Measurements from ENCODE around the gene DCTN4. TPM values are rescaled to one million over a fixed set of nuclear protein-coding genes. Genes with fewer than 3 reads are reported as not detected.

The DCTN4 gene
- total and polyA plus RNA-seq, 12 donors: 30.4 to 113 (median 84.3) TPM

- WGBS, 4 donors: 91 to 100% (median 98%) methylated on average over 1 of the region's 1 CpG
Measured at GRCh38 chr5:150785950-150786349, 27.1 kb upstream of the DCTN4 start.

GRCh38 chr5:150783422-150783928 lies 24.7 kb upstream of the DCTN4 start:
- 11 to 18% (median 15%) methylated on average over 5 to 7 of the region's 7 CpGs for WGBS, 4 donors
- DNase-seq: peak; percentile 61 to 84 (median 73)
- Histone ChIP-seq H3K27me3 (no peaks in the 10 kb centered on the region), H3K36me3 (replicated peaks in 1 of 2) (no peaks in the 10 kb centered on the region), H3K4me3 (peak overlapping the region in 1 of 4 donors; percentile 17), H3K27ac (peak overlapping the region; percentile 61 to 96 (median 85)), H3K9me3 (replicated peaks in 1 of 3) (no peaks in the 10 kb centered on the region), H3K4me1 (replicated peaks in 1 of 2) (peaks cover 36 to 80% of the 10 kb centered on the region in 2 donors)
- intact Hi-C loops (cut with DNase I): no loop called here
- TF ChIP-seq CTCF (IDR thresholded peaks at IDR 0.05) (no peak), POLR2A (IDR thresholded peaks at IDR 0.05) (peak in 1 of 2 donors; percentile 25)

More at GRCh38 chr5:150785950-150786349, 27.1 kb upstream of the DCTN4 start:
- TF ChIP-seq POLR2A (IDR thresholded peaks at IDR 0.05) (no peak), CTCF (IDR thresholded peaks at IDR 0.05) (no peak)
- Histone ChIP-seq H3K27ac (no peak overlapping the region), H3K36me3 (replicated peaks in 1 of 2) (no peaks in the 10 kb centered on the region), H3K27me3 (no peaks in the 10 kb centered on the region), H3K4me3 (no peak overlapping the region), H3K9me3 (replicated peaks in 1 of 3) (no peaks in the 10 kb centered on the region), H3K4me1 (replicated peaks in 1 of 2) (peaks cover 40 to 89% of the 10 kb centered on the region in 2 donors)
- intact Hi-C loops (cut with DNase I): no loop called here
- DNase-seq: no peak

GRCh38 chr5:150782850-150783249 lies 24.0 kb upstream of the DCTN4 start:
- H3K4me1 ChIP-seq (replicated peaks in 1 of 2): peaks cover 38 to 79% of the 10 kb centered on the region in 2 donors
- intact Hi-C loops (cut with DNase I): no loop called here

More at GRCh38 chr5:150782850-150783249, 24.0 kb upstream of the DCTN4 start:
- TF ChIP-seq CTCF (IDR thresholded peaks at IDR 0.05) (no peak), POLR2A (IDR thresholded peaks at IDR 0.05) (no peak)
- no peaks in the 10 kb centered on the region for H3K27me3 ChIP-seq
- peak overlapping the region; percentile 61 to 96 (median 85) for H3K27ac ChIP-seq
- 13 to 26% (median 16%) methylated on average over 3 of the region's 3 CpGs for WGBS, 4 donors
- peak overlapping the region in 1 of 4 donors; percentile 17 for H3K4me3 ChIP-seq
- no peaks in the 10 kb centered on the region for H3K36me3 ChIP-seq (replicated peaks in 1 of 2)
- H3K9me3 ChIP-seq (replicated peaks in 1 of 3): no peaks in the 10 kb centered on the region
- DNase-seq: peak in 1 of 7 donors; percentile 29

Data from adrenal gland (tissue), 12 donors.